GM12891 (cell line): Measurements from ENCODE around the gene PPM1H.
A peak's percentile ranks its signal among the peaks of the same experiment; 100 is the strongest.

Experiments
- DNase-seq: peaks from one replicate; pipeline ENCODE4 v3.0.0; 2011; ENCODE audit warnings: low spot score; ENCODE audit not compliant: insufficient read length
- FAIRE-seq: peaks from 2 replicates; lab custom pipeline; 2011; peaks lifted over from hg19 to GRCh38; lab: Jason Lieb, UNC
- PAX5 ChIP-seq: IDR thresholded peaks from 2 replicates; pipeline ENCODE4 v1.6.1; 2011; ENCODE audit warnings: low read length, moderate library complexity, mild to moderate bottlenecking; ENCODE audit not compliant: insufficient read depth, severe bottlenecking
- POLR2A ChIP-seq: IDR thresholded peaks from 2 replicates; pipeline ENCODE4 v1.6.1; 2011; ENCODE audit warnings: low read depth, low read length, control low read depth
- POLR2AphosphoS5 ChIP-seq: IDR thresholded peaks from 2 replicates; pipeline ENCODE4 v1.6.1; 2011; ENCODE audit warnings: low read depth, low read length, control low read depth
- POU2F2 ChIP-seq: IDR thresholded peaks from 2 replicates; pipeline ENCODE4 v1.6.1; 2011; ENCODE audit warnings: low read depth, mild to moderate bottlenecking, control low read depth, low read length, moderate library complexity
- SPI1 ChIP-seq: IDR thresholded peaks from 2 replicates; pipeline ENCODE4 v1.6.1; 2011; ENCODE audit warnings: low read depth, low read length, control low read depth
- TAF1 ChIP-seq: IDR thresholded peaks from 2 replicates; pipeline ENCODE4 v1.6.1; 2011; ENCODE audit warnings: low read depth, low read length, control low read depth

PPM1H gene

DNA sequence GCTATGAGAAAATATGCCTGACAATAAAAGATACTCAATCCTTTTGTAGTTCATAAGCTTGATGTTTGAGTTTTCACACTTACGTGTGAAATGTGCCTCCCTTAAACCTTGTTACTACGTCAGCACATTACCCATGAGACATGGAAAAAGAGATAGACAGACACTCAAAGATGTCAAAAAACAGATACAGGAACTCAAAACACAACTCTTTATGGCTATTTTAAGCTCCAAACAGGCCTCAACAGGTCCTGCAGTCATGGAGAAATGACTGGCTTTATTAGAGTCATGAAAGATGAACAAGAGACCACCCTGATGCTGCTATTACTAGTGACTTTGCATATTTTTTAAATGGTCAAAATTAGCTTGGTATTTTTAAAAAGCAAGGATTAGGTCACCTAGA, 283.8 kb downstream of the PPM1H start:
- no peak for FAIRE-seq
- DNase-seq = no peak
- TF ChIP-seq TAF1 = no peak

DNA sequence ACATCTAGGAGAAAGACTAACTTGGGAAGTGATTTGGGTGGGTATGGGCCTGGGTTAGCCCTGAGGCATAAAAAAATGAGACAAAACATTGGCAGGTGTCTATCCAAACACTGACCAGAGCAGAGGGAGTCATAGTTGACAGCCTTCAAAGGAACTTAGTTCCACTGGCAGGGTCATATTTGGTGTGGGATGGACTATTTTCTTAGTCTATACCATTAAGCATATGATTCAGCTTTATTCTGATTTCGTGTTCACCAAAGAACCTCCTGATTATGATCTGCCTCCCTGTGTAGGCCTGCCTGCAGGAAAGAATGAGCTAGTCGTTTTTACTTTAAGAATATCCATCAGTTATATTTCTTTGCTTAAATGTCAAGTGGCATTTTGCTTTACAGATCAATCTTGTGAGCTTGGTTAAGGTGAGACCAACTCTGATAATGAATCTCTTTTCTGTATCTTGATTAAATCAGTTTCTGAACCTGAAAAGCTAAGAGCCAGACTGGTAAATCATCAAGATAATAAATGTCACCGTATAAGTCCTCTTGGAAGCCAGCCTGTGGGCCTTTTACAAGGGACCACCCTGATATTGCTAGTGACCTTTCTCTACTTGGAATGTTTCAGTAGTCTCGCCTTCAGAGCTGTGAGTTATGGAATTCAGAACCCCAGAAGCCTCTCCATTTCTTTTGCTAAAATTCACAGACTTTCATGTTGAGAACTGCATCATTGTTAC, 285.4 kb downstream of the PPM1H start:
- FAIRE-seq (no peak), DNase-seq (no peak)
- TF ChIP-seq POLR2AphosphoS5 (no peak), POLR2A (no peak), PAX5 (no peak), TAF1 (no peak), POU2F2 (no peak), SPI1 (no peak)

DNA sequence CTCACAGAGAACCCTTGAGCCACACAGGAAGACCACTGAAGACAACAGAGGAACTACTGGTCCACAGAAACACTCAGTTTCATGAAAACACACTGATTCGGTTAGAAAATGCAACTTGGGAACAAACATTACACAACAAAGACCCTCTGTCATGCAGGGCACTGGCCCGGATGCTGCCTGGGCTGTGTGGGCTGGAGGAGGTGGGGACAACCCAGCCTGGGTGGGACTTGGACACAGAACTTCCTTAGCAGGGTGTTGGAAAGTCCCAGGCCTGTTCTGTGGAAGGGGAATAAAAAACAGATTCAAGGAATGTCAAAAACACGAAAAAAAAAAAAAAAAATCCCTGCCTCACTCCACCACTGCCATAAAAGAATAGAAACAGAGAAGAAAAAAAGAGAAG, 287.4 kb downstream of the PPM1H start:
- DNase-seq (no peak), FAIRE-seq (no peak)
- TF ChIP-seq TAF1 (no peak), SPI1 (no peak), PAX5 (no peak), POLR2A (no peak), POU2F2 (no peak), POLR2AphosphoS5 (no peak)

DNA sequence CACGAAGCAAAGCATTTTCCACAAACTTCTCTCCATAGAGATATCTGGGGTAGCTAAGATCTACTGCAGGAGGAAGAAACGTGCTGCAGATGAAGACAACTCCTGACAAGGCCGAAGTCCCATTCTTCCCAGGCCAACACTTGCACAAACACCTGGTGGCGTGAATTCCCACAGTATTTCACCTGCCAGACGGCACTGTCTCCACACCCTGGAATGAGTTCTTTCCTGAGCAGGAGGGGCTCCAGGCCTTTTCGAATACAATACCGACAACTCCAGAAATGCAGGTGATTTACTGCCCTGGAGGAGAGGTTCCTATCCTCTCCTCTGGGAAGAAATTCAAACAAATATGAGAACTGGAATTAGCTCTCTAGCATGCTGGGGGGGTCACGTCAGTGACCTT, 288.4 kb downstream of the PPM1H start:
- FAIRE-seq (no peak), DNase-seq (no peak)
- TF ChIP-seq POLR2A (no peak), TAF1 (no peak), SPI1 (no peak), PAX5 (no peak), POU2F2 (no peak), POLR2AphosphoS5 (no peak)

DNA sequence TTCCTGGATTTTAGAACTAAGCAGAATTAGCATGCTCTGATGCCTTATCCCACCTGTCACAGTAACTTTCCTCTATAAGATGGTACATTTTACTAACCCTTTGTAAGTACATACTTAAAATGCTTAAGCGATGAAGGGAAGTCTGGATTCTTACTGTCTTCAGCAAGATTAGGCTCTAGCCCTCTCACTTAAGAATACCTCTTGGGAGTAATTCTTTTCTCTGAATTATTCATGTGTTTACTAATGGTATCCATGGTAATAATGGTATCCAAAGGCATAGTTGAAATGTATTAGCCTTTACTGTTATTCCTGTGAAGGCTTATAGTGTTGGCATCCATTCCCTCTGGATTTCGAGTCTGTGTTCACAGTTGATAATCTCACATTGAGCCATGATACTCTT, 291.5 kb downstream of the PPM1H start:
- DNase-seq (no peak), FAIRE-seq (no peak)
- TF ChIP-seq TAF1 (no peak), POLR2AphosphoS5 (no peak), PAX5 (no peak), POU2F2 (no peak), SPI1 (no peak), POLR2A (no peak)

DNA sequence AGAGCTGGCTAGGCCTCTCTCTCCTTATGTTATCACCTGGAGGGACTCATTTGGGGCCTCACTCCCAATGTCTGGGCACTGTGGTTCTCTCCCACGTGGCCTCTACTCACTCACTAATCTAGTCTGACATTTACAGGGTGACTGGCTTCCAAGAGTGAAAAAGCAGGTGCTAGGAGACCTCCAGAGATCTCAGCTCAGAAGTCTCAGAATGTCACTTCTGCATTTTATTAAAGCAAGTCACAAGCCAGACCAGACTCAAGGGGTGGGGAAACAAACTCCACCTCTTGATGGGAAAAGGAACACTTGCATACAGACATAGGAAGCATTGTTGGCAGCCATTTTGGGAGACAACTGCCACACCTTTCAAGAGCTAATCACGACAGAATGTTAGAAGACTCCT, 292.5 kb downstream of the PPM1H start:
- FAIRE-seq (no peak), DNase-seq (no peak)
- TF ChIP-seq POLR2AphosphoS5 = no peak
- peak; percentile 65 for TF ChIP-seq SPI1

DNA sequence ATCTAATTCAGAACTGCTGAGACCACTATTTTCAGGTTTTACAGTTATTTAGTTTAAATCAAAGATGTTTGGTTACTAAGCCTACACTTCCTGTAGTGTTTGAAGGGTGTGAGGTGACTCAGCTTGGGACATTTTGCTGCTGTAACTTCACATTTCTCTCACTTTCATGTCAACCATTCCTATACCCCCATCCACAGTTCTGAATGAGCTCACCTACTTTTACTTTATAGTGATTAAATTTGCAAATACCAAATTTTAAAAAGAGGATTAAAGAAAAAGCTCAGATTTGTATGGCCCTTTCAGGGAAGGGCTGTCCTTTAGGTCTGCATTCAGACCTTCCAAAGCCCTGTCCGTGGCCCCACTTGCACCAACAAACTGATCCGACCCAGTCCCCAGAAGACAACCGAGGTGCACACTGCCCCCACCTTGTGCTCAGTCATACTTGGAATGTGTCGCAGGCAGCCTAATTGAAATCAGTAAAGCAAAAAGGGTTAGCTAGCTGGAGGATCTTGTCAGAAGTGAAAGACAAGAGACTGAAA, 294.0 kb downstream of the PPM1H start:
- DNase-seq = peak; percentile 36
- no peak for TF ChIP-seq SPI1
- TF ChIP-seq PAX5 = no peak
- TF ChIP-seq POLR2AphosphoS5 = no peak
- no peak for TF ChIP-seq TAF1
- no peak for TF ChIP-seq POLR2A
- TF ChIP-seq POU2F2 = no peak
- peak; percentile 65 for FAIRE-seq

DNA sequence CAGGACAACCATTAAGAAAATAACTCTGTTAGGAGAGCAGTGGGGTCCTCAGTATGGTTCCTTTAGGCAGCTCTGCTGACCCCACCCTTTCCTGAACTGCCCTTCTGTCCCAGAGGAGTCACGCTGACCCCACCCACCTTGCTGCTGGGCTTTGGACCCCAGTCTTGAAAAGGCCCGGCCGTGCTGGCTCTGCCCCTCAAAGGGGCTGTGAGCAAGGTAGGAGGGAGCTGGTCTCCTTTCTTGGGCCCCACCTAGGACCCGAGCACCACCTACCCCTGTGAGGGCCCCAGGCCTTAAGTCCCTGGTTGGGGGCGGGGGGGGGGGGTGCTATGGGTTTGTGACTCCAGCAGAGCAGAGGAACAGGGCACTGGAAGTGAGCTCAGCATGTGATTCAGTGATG, 297.3 kb downstream of the PPM1H start:
- no peak for FAIRE-seq
- TF ChIP-seq POLR2A = no peak
- no peak for TF ChIP-seq SPI1
- no peak for TF ChIP-seq PAX5
- TF ChIP-seq TAF1 = no peak
- no peak for TF ChIP-seq POU2F2
- no peak for TF ChIP-seq POLR2AphosphoS5

DNA sequence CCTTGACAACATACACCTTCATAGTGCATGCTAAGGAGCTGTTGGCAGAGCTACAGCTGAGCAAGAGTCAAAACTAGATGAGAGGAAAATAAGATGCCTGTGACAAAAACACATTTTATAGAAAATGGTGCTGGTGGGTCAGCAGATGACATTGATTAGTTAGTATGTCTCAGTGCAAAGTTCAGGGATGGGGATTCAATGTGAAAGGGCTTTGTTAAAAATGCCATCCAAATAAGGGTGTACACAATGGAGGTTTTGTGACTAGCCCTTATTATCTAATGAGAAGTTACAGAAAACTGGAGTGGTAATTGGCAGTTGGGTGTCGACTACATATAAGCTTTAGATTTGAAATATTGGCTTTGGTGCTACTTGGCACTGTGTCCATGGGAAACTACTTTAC, 299.3 kb downstream of the PPM1H start:
- TF ChIP-seq POLR2A (no peak), POU2F2 (no peak), POLR2AphosphoS5 (no peak), SPI1 (no peak), PAX5 (no peak), TAF1 (no peak)
- DNase-seq (no peak), FAIRE-seq (no peak)

More for the DNA sequence above, 297.3 kb downstream of the PPM1H start:
- no peak for DNase-seq

DNA sequence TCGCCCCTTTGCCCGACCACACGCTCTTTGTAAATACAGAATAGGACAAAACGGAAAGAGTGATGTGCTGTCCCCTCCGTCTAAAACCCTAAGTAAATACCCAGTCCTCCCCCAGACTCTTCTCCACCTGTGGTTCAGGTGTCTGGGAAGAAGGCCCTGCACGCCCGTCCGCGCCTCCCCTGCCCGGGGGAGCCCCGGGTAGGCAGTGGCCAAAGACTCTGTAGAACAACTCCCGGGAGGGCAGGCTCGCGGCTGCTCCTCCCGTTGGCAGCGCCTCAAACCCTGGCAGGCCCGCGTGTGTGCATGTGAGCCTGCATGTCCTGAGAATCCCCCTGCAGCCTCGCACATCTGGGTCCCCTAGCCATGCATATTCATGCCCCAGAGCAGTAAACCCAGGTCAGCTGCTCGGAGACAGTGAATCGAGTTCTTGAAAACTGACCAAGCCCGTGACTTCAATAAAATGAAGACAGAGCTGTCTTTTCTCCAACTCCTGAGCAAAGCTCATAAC, 302.5 kb downstream of the PPM1H start:
- DNase-seq (peak; percentile 42), FAIRE-seq (peak; percentile 65)
- TF ChIP-seq POU2F2 = peak; percentile 94
- no peak for TF ChIP-seq POLR2A
